Lower leg skin (tissue), 4 donors: ENCODE results near the gene CLTRN. TPM values are rescaled to one million over a fixed set of nuclear protein-coding genes. Genes with fewer than 3 reads are reported as not detected.

ENCODE experiments used
- DNase-seq, 2 donors: peaks; one replicate each; pipeline ENCODE4 v3.0.0-alpha.2; 2019; ENCODE audit warnings: low spot score in 2 of 2
- H3K4me3 ChIP-seq: fragments of 200-600 bp; sonication (generic); 2 replicates; pipeline ENCODE4 v1.5.1; 2017; ENCODE audit warnings: mild to moderate bottlenecking, low read depth; ENCODE audit not compliant: poor library complexity, severe bottlenecking
- POLR2A ChIP-seq, 2 donors: fragments of 450-650 bp; IDR thresholded peaks; one replicate each; pipeline ENCODE4 v1.6.1; 2016 to 2017; ENCODE audit warnings: antibody characterized with exemption in 2 of 2, mild to moderate bottlenecking in 1 of 2, moderate library complexity in 1 of 2
- WGBS, 2 donors: methylation state at CpG; one replicate each; pipeline ENCODE4 v1.1.5; 2018; 5-methylcytosine and 5-hydroxymethylcytosine counted together
- intact Hi-C: fragments of 100-400 bp; cut with DNase I; formaldehyde crosslinking; loops from one replicate; pipeline ENCODE4 v1.15.0; 2023; ENCODE audit warnings: low total_unique reads
- total RNA-seq, 4 donors: library from RNA; depleted of rRNA; stranded (reverse); fragments of >200 nt; gene quantifications; one replicate each; pipeline ENCODE4 v1.1.0, GENCODE V29; 2016
- TF ChIP-seq, protein P1 (sequence below), 3 donors: fragments of 450-650 bp; IDR thresholded peaks; one replicate each; pipeline ENCODE4 v1.5.1; 2016; ENCODE audit warnings: antibody characterized with exemption in 3 of 3, mild to moderate bottlenecking in 3 of 3, moderate library complexity in 2 of 3

The CLTRN gene
- total RNA-seq, 4 donors from 2014 or later, result 0.38 to 1.3 (median 0.44) TPM

DNA sequence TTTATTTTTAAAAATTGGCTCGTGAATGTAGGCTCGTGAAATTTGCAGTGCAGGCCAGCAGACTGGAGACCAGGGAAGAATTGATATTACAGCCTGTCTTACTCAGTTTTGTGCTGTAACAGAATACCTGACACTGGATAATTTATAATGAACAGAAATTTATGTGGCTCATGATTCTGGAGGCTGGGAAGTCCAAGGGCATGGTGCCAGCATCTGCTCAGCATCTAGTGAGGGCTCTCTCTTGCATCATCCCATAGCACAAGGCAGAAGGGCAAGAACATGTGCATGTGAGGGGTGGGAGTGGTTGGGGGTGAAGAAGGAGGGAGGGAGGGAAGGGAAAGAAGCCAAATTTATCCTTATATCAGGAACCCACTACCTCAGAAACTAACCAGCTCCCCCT lies 13.7 kb upstream of the CLTRN start:
- 83 to 95% methylated on average over 2 of the region's 2 CpGs for WGBS, 2 donors
- intact Hi-C loops, result loop anchor here (5.0 kb wide), 1 partner anchor 399 kb away; no protein-coding TSS in a partner anchor
- DNase-seq, result no peak
- TF ChIP-seq, protein P1, sequence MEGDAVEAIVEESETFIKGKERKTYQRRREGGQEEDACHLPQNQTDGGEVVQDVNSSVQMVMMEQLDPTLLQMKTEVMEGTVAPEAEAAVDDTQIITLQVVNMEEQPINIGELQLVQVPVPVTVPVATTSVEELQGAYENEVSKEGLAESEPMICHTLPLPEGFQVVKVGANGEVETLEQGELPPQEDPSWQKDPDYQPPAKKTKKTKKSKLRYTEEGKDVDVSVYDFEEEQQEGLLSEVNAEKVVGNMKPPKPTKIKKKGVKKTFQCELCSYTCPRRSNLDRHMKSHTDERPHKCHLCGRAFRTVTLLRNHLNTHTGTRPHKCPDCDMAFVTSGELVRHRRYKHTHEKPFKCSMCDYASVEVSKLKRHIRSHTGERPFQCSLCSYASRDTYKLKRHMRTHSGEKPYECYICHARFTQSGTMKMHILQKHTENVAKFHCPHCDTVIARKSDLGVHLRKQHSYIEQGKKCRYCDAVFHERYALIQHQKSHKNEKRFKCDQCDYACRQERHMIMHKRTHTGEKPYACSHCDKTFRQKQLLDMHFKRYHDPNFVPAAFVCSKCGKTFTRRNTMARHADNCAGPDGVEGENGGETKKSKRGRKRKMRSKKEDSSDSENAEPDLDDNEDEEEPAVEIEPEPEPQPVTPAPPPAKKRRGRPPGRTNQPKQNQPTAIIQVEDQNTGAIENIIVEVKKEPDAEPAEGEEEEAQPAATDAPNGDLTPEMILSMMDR (IDR thresholded peaks at IDR 0.05), result no peak
- TF ChIP-seq POLR2A (IDR thresholded peaks at IDR 0.05), result no peak
- H3K4me3 ChIP-seq, result no peak overlapping the region

- TF ChIP-seq, protein P1 (IDR thresholded peaks at IDR 0.05), result no peak
- no peak for TF ChIP-seq POLR2A (IDR thresholded peaks at IDR 0.05)
- WGBS, 2 donors, result 72 to 75% methylated on average over 2 of the region's 2 CpGs
- intact Hi-C loops, result loop anchor here (5.0 kb wide), 1 partner anchor 400 kb away; no protein-coding TSS in a partner anchor
- no peak for DNase-seq
- no peak overlapping the region for H3K4me3 ChIP-seq
These were observed 12.3 kb upstream of the CLTRN start for GRCh38 chrX:15676886-15677285.

DNA sequence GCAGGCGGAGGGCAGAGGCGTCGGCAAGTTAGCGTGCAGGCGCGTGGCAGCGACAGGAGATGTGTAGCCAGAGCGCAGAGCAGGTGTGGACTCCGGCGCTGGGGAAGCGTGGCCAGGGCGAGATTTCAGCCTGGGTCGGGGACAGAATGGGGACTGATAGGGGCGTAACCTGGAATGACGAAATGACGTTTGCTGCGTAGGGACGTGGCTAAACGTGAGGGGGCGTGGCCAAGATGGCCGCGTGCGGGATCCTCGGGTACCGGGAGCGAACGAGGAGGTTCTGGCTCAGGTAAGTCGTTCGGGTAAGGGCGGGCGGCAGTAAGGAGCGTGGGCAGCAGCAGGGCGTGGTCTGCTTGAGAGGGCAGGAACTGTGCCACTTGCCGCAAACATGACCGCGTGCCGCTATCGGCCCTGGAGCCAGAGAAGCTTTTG lies 10.9 kb upstream of the CLTRN start:
- intact Hi-C loops, result loop anchor here (5.0 kb wide), 1 partner anchor 402 kb away; no protein-coding TSS in a partner anchor
- WGBS, 2 donors, result 1% methylated on average over 38 of the region's 38 CpGs; no CpG with 5 or more reads in 1 of the 2 donors
- TF ChIP-seq POLR2A (IDR thresholded peaks at IDR 0.05), result no peak
- TF ChIP-seq, protein P1 (IDR thresholded peaks at IDR 0.05), result no peak
- peak overlapping the region; percentile 45 for H3K4me3 ChIP-seq
- peak; percentile 76 to 97 for DNase-seq

GRCh38 chrX:15674841-15675489 lies 10.4 kb upstream of the CLTRN start:
- peak overlapping the region; percentile 45 for H3K4me3 ChIP-seq
- TF ChIP-seq POLR2A (IDR thresholded peaks at IDR 0.05), result peak in 1 of 2 donors; percentile 59
- TF ChIP-seq, protein P1 (IDR thresholded peaks at IDR 0.05), result no peak
- 1% methylated on average over 40 to 49 of the region's 49 CpGs for WGBS, 2 donors
- intact Hi-C loops, result loop anchor here (5.0 kb wide), 1 partner anchor 402 kb away; no protein-coding TSS in a partner anchor
- DNase-seq, result peak; percentile 93 to 99

- WGBS, 2 donors, result 0 to 3% methylated on average over 11 to 12 of the region's 13 CpGs
- no peak for DNase-seq
- TF ChIP-seq, protein P1 (IDR thresholded peaks at IDR 0.05), result no peak
- TF ChIP-seq POLR2A (IDR thresholded peaks at IDR 0.05), result no peak
- peak overlapping the region; percentile 45 for H3K4me3 ChIP-seq
- intact Hi-C loops, result no loop called here
These were observed 9.9 kb upstream of the CLTRN start for GRCh38 chrX:15674514-15674840.
